Neural cell (in vitro differentiated cells): ENCODE results near the gene NHSL2. TPM values are rescaled to one million over a fixed set of nuclear protein-coding genes. Genes with fewer than 3 reads are reported as not detected.

Source experiments
- H2AFZ ChIP-seq: fragments of 200-600, 300-800 bp; sonication (generic), shearing (Covaris generic); 2 replicates; pipeline ENCODE4 v1.6.0; 2014; ENCODE audit warnings: low read depth, mild to moderate bottlenecking, antibody characterized with exemption, low read length, moderate library complexity
- H3F3A ChIP-seq: fragments of 200-600 bp; shearing (Covaris generic); 2 replicates; pipeline ENCODE4 v1.6.1; 2016; ENCODE audit warnings: mild to moderate bottlenecking, moderate library complexity, mixed read lengths, antibody characterized with exemption, low read length; ENCODE audit not compliant: insufficient read depth, poor library complexity, severe bottlenecking
- H3K27ac ChIP-seq: fragments of 200-600, 300-800 bp; sonication (generic), shearing (Covaris generic); 2 replicates; pipeline ENCODE4 v1.5.1; 2014; ENCODE audit warnings: mild to moderate bottlenecking, low read length, moderate library complexity
- H3K27me3 ChIP-seq: fragments of 300-800, 200-600 bp; sonication (generic), shearing (Covaris generic); 2 replicates; pipeline ENCODE4 v1.6.0; 2014; ENCODE audit warnings: mild to moderate bottlenecking, low read depth, low read length, moderate library complexity; ENCODE audit not compliant: insufficient read depth
- H3K36me3 ChIP-seq: fragments of 300-800, 200-600 bp; sonication (generic), shearing (Covaris generic); 2 replicates; pipeline ENCODE4 v1.5.1; 2014; ENCODE audit warnings: mild to moderate bottlenecking, antibody characterized with exemption, low read length, moderate library complexity; ENCODE audit not compliant: insufficient read depth
- H3K4me2 ChIP-seq: fragments of 300-800, 200-600 bp; sonication (generic), shearing (Covaris generic); 2 replicates; pipeline ENCODE4 v1.6.0; 2014; ENCODE audit warnings: mild to moderate bottlenecking, low read length
- H3K4me3 ChIP-seq: fragments of 300-800, 200-600 bp; sonication (generic), shearing (Covaris generic); 2 replicates; pipeline ENCODE4 v1.5.1; 2014; ENCODE audit warnings: mild to moderate bottlenecking, low read length, moderate library complexity
- H3K79me2 ChIP-seq: fragments of 200-600 bp; shearing (Covaris generic); replicated peaks from 2 replicates; pipeline ENCODE4 v1.6.0; 2014; ENCODE audit warnings: mild to moderate bottlenecking, low read length, moderate library complexity; ENCODE audit not compliant: insufficient read depth
- H3K9ac ChIP-seq: fragments of 300-800, 200-600 bp; sonication (generic), shearing (Covaris generic); 2 replicates; pipeline ENCODE4 v1.6.1; 2016; ENCODE audit warnings: mild to moderate bottlenecking, low read length, mixed read lengths
- H3K9me2 ChIP-seq: fragments of 200-600 bp; shearing (Covaris generic); 2 replicates; pipeline ENCODE4 v1.6.1; 2016; ENCODE audit warnings: mild to moderate bottlenecking, low read length, mixed read lengths; ENCODE audit not compliant: insufficient read depth
- H3K9me3 ChIP-seq: fragments of 200-600, 300-800 bp; sonication (generic), shearing (Covaris generic); 2 replicates; pipeline ENCODE4 v1.6.1; 2016; ENCODE audit warnings: mild to moderate bottlenecking, mixed run types, low read length, moderate library complexity, mixed read lengths
- H4K20me1 ChIP-seq: fragments of 200-600 bp; shearing (Covaris generic); 2 replicates; pipeline ENCODE4 v1.6.1; 2016; ENCODE audit warnings: mild to moderate bottlenecking, mixed run types; ENCODE audit not compliant: insufficient read depth
- EP300 ChIP-seq: fragments of 450-650 bp; conservative IDR thresholded peaks from 2 replicates; pipeline ENCODE4 v1.6.1; 2014; ENCODE audit warnings: antibody characterized with exemption, mild to moderate bottlenecking, moderate library complexity; ENCODE audit not compliant: poor library complexity, severe bottlenecking
- EZH2 ChIP-seq: fragments of 200-600, 300-800 bp; shearing (Covaris generic), sonication (generic); IDR thresholded peaks from 2 replicates; pipeline ENCODE4 v1.6.1; 2014; ENCODE audit warnings: antibody characterized with exemption, low read length, borderline replicate concordance, mild to moderate bottlenecking; ENCODE audit not compliant: insufficient read depth, poor library complexity, severe bottlenecking
- MXI1 ChIP-seq: fragments of 450-650 bp; conservative IDR thresholded peaks from 2 replicates; pipeline ENCODE4 v1.6.1; 2014; ENCODE audit warnings: antibody characterized with exemption, mild to moderate bottlenecking; ENCODE audit not compliant: poor library complexity, severe bottlenecking
- POLR2AphosphoS5 ChIP-seq: IDR thresholded peaks from 2 replicates; pipeline ENCODE4 v1.6.1; 2012
- RAD21 ChIP-seq: fragments of 450-650 bp; conservative IDR thresholded peaks from 2 replicates; pipeline ENCODE4 v1.6.1; 2014; ENCODE audit warnings: antibody characterized with exemption, mild to moderate bottlenecking, moderate library complexity
- REST ChIP-seq: IDR thresholded peaks from 2 replicates; pipeline ENCODE4 v1.6.1; 2012; ENCODE audit warnings: borderline replicate concordance
- SMC3 ChIP-seq: fragments of 450-650 bp; conservative IDR thresholded peaks from 2 replicates; pipeline ENCODE4 v1.6.1; 2014; ENCODE audit warnings: antibody characterized with exemption, mild to moderate bottlenecking, moderate library complexity; ENCODE audit not compliant: poor library complexity
- TAF1 ChIP-seq: IDR thresholded peaks from 2 replicates; pipeline ENCODE4 v1.6.1; 2012; ENCODE audit warnings: low read depth
- polyA plus RNA-seq: library from polyadenylated mRNA; depleted of rRNA; stranded (reverse); fragments of >200 nt; gene quantifications from 2 replicates; pipeline ENCODE4 v1.2.3, GENCODE V29; 2014
- small RNA-seq, 3 experiments: library from RNA; depleted of rRNA; stranded (forward); fragments of <200 nt; gene quantifications; one replicate each; pipeline ENCODE3, GENCODE V24; 2012
- TF ChIP-seq, protein P1 (sequence below): fragments of 450-650 bp; IDR thresholded peaks from 2 replicates; pipeline ENCODE4 v1.5.1; 2014; ENCODE audit warnings: antibody characterized with exemption, mild to moderate bottlenecking, moderate library complexity; ENCODE audit not compliant: poor library complexity, severe bottlenecking

The NHSL2 gene
- polyA plus RNA-seq, 1 donor from 2014 or later = 0.87 TPM

GRCh38 chrX:72182924-72183323 is 272.3 kb downstream of the NHSL2 start:
- Histone ChIP-seq H3K9me3 (no peaks in the 10 kb centered on the region), H3K9ac (no peak overlapping the region), H3K27me3 (no peaks in the 10 kb centered on the region), H3K4me3 (peak overlapping the region; percentile 80), H3K27ac (no peak overlapping the region), H4K20me1 (no peaks in the 10 kb centered on the region), H3K36me3 (no peaks in the 10 kb centered on the region), H3F3A (no peaks in the 10 kb centered on the region), H2AFZ (no peak overlapping the region), H3K79me2 (no peaks in the 10 kb centered on the region), H3K4me2 (peak overlapping the region; percentile 30), H3K9me2 (no peaks in the 10 kb centered on the region)
- TF ChIP-seq POLR2AphosphoS5 (no peak), RAD21 (no peak)

GRCh38 chrX:72201836-72202536 is 291.3 kb downstream of the NHSL2 start:
- no peak overlapping the region for H3K4me3 ChIP-seq
- no peaks in the 10 kb centered on the region for H3K36me3 ChIP-seq
- no peaks in the 10 kb centered on the region for H4K20me1 ChIP-seq
- H3K27ac ChIP-seq = no peak overlapping the region
- no peak overlapping the region for H3K4me2 ChIP-seq
- H2AFZ ChIP-seq = no peak overlapping the region
- TF ChIP-seq TAF1 (no peak), REST (no peak), MXI1 (no peak), SMC3 (no peak), POLR2AphosphoS5 (no peak), EP300 (no peak), RAD21 (no peak), EZH2 (no peak)
- TF ChIP-seq, protein P1, sequence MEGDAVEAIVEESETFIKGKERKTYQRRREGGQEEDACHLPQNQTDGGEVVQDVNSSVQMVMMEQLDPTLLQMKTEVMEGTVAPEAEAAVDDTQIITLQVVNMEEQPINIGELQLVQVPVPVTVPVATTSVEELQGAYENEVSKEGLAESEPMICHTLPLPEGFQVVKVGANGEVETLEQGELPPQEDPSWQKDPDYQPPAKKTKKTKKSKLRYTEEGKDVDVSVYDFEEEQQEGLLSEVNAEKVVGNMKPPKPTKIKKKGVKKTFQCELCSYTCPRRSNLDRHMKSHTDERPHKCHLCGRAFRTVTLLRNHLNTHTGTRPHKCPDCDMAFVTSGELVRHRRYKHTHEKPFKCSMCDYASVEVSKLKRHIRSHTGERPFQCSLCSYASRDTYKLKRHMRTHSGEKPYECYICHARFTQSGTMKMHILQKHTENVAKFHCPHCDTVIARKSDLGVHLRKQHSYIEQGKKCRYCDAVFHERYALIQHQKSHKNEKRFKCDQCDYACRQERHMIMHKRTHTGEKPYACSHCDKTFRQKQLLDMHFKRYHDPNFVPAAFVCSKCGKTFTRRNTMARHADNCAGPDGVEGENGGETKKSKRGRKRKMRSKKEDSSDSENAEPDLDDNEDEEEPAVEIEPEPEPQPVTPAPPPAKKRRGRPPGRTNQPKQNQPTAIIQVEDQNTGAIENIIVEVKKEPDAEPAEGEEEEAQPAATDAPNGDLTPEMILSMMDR = no peak
- no peak overlapping the region for H3K9ac ChIP-seq
- no peaks in the 10 kb centered on the region for H3K9me3 ChIP-seq
- no peaks in the 10 kb centered on the region for H3F3A ChIP-seq
- no peaks in the 10 kb centered on the region for H3K9me2 ChIP-seq
- no peaks in the 10 kb centered on the region for H3K79me2 ChIP-seq
- H3K27me3 ChIP-seq = no peaks in the 10 kb centered on the region

Small RNAs within 50 kb of the gene (small RNA-seq; reads per million reads assigned to genes)
- gene RNU6-1078P = 0 reads per million in 3 experiments

Other genes starting within 250 kb of the NHSL2 start
- gene CXorf49, start 192.6 kb upstream of the NHSL2 start, polyA plus RNA-seq = not detected in 2 replicates
- not detected in 2 replicates for gene CXorf49B, start 147.5 kb upstream of the NHSL2 start, polyA plus RNA-seq
- gene RTL5, start 221.1 kb downstream of the NHSL2 start, polyA plus RNA-seq = 10.5 and 16.8 TPM in 2 replicates